IPS-18c (cell line): ENCODE data around the gene TNPO3.
A peak's percentile ranks its signal among the peaks of the same experiment; 100 is the strongest.

ENCODE experiments used
- H3K4me3 ChIP-seq: 2 replicates; pipeline ENCODE4 v1.7.0; 2013; ENCODE audit warnings: low read depth, mild to moderate bottlenecking, low read length, moderate library complexity; ENCODE audit not compliant: insufficient read depth
- H3K9me3 ChIP-seq: one replicate; pipeline ENCODE4 v1.6.1; 2013; ENCODE audit warnings: mild to moderate bottlenecking, low read length, moderate library complexity; ENCODE audit not compliant: control insufficient read depth, insufficient read depth

The TNPO3 gene

GRCh38 chr7:128939075-128939860 lies 115.6 kb downstream of the TNPO3 start:
- peaks cover 2% of the 10 kb centered on the region for H3K9me3 ChIP-seq
- no peak overlapping the region for H3K4me3 ChIP-seq

GRCh38 chr7:128938544-128939074 lies 116.3 kb downstream of the TNPO3 start:
- Histone ChIP-seq H3K4me3 (peak overlapping the region; percentile 65), H3K9me3 (peaks cover 2% of the 10 kb centered on the region)

GRCh38 chr7:128937647-128938543 lies 117.0 kb downstream of the TNPO3 start, which contains the start of gene IRF5:
TSS of gene IRF5 (plus strand) at chr7:128937927. CDS start at chr7:128942082, 4,155 bp downstream.
- peaks cover 2% of the 10 kb centered on the region for H3K9me3 ChIP-seq
- peak within 1 kb of the TSS; percentile 65 for H3K4me3 ChIP-seq

GRCh38 chr7:128937271-128937646 lies 117.7 kb downstream of the TNPO3 start:
- Histone ChIP-seq H3K9me3 (peaks cover 2% of the 10 kb centered on the region), H3K4me3 (peak overlapping the region; percentile 65)

GRCh38 chr7:128936798-128937197 lies 118.1 kb downstream of the TNPO3 start:
- H3K4me3 ChIP-seq = no peak overlapping the region
- peaks cover 2% of the 10 kb centered on the region for H3K9me3 ChIP-seq

GRCh38 chr7:128935342-128935730 lies 119.6 kb downstream of the TNPO3 start:
- H3K9me3 ChIP-seq = no peaks in the 10 kb centered on the region
- H3K4me3 ChIP-seq = no peak overlapping the region

- Histone ChIP-seq H3K9me3 (no peaks in the 10 kb centered on the region), H3K4me3 (no peak overlapping the region)
These were observed 120.3 kb downstream of the TNPO3 start for GRCh38 chr7:128934361-128935341.

- Histone ChIP-seq H3K9me3 (no peaks in the 10 kb centered on the region), H3K4me3 (no peak overlapping the region)
These were observed 121.6 kb downstream of the TNPO3 start for GRCh38 chr7:128933180-128933891.

GRCh38 chr7:128932862-128933179 lies 122.1 kb downstream of the TNPO3 start:
- H3K9me3 ChIP-seq = no peaks in the 10 kb centered on the region
- H3K4me3 ChIP-seq = no peak overlapping the region

- Histone ChIP-seq H3K9me3 (no peaks in the 10 kb centered on the region), H3K4me3 (no peak overlapping the region)
These were observed 122.7 kb downstream of the TNPO3 start for GRCh38 chr7:128931965-128932861.

GRCh38 chr7:128931190-128931798 lies 123.6 kb downstream of the TNPO3 start:
- H3K4me3 ChIP-seq = no peak overlapping the region
- no peaks in the 10 kb centered on the region for H3K9me3 ChIP-seq

GRCh38 chr7:128928882-128929788 lies 125.8 kb downstream of the TNPO3 start:
- H3K4me3 ChIP-seq = no peak overlapping the region
- no peaks in the 10 kb centered on the region for H3K9me3 ChIP-seq

- Histone ChIP-seq H3K4me3 (no peak overlapping the region), H3K9me3 (no peaks in the 10 kb centered on the region)
These were observed 126.6 kb downstream of the TNPO3 start for GRCh38 chr7:128928159-128928813.
